Hematopoietic multipotent progenitor cell (in vitro differentiated cells): ENCODE data around the gene SALL3. TPM values are rescaled to one million over a fixed set of nuclear protein-coding genes. Genes with fewer than 3 reads are reported as not detected.

ENCODE experiments used
- total RNA-seq: library from RNA; depleted of rRNA; stranded (reverse); fragments of >200 nt; gene quantifications from one replicate; pipeline ENCODE4 v1.2.3, GENCODE V29; 2012

SALL3 gene
- total RNA-seq, 1 donor: not detected

Other genes with a start within 250 kb of the SALL3 start
- gene ATP9B, start 89.6 kb downstream of the SALL3 start, total RNA-seq: 45.2 TPM